ENCODE data around the gene FYN. TPM values are rescaled to one million over a fixed set of nuclear protein-coding genes. Genes with fewer than 3 reads are reported as not detected.

FYN gene
- total and polyA plus RNA-seq, 2 of the 13 experiments (the other 11 are each of a cell fraction or from before 2014, with no cell fraction given) = 15.5 to 24.6 TPM

DNA sequence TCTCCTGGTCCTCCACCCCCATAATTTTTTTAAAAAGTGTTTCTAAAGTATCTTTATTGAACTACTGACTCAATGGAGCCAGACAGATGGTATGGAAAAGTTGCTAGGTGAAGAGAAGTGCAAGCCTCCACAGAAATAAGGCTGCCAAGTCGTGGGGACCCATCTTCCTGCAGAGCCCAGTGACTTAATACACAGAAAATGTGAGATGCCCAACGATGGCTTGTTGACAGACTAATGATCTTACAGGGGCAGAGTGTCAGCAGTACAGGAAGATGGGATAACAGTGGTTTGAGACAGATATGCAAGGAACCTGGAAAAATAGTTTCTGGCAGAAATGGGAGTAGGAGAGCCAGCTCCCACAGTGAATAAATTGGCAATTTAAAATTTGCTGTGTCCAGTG, 43.3 kb downstream of the FYN start:
- FAIRE-seq = no peak
- no peak for ATAC-seq
- no peaks in the 10 kb centered on the region for H3K9me3 ChIP-seq (ENCODE audit: low read length)
- H3K27ac ChIP-seq (ENCODE audit: extremely low read length, insufficient read depth, low read length) = no peak overlapping the region
- WGBS (ENCODE audit: low lambda C conversion rate) = 17% methylated on average over 2 of the region's 2 CpGs
- DNase-seq (ENCODE audit: low spot score) = no peak
- H4K20me1 ChIP-seq (ENCODE audit: insufficient read depth, low read length) = no peaks in the 10 kb centered on the region
- POLR2A ChIA-PET = no interaction called here
- H2AFZ ChIP-seq (ENCODE audit: low read length) = no peak overlapping the region
- H3K79me2 ChIP-seq (ENCODE audit: insufficient read depth, low read length) = no peaks in the 10 kb centered on the region
- no peaks in the 10 kb centered on the region for H3K36me3 ChIP-seq (replicated peaks in 1 of 2; ENCODE audit: control insufficient read depth in 1 of 2, insufficient read depth in 2 of 2, low read length in 2 of 2)
- no peak overlapping the region for H3K9ac ChIP-seq (ENCODE audit: insufficient read depth, low read depth, low read length)
- CTCF ChIA-PET (ENCODE audit: low intra/inter-chr PET ratio, low total read pairs) = no interaction called here
- BruUV-seq (replicated peaks) = no TSS peak
- H3K4me1 ChIP-seq (ENCODE audit: insufficient read depth, low read length) = peaks cover under 1% of the 10 kb centered on the region; the same call in 1 of the 2 replicates
- no peak overlapping the region for H3K4me3 ChIP-seq (replicated peaks in 1 of 3; ENCODE audit: insufficient read depth in 1 of 3, low read depth in 2 of 3, low read length in 3 of 3)
- no peak overlapping the region for H3K4me2 ChIP-seq (ENCODE audit: low read depth, low read length)
- H3K27me3 ChIP-seq (ENCODE audit: control insufficient read depth in 1 of 2, insufficient read depth in 2 of 2, low read length in 2 of 2) = no peaks in the 10 kb centered on the region
- in situ Hi-C loops (cut with HindIII; ENCODE audit: extremely low pct_ligation_motif_present, low pct_unique_long_range_greater_than_20kb) = no loop called here
- intact Hi-C loops (cut with micrococcal nuclease; ENCODE audit: unreplicated experiment) = no loop called here
- TF ChIP-seq HES4 (CRISPR knock-in tag; IDR thresholded peaks at IDR 0.05; ENCODE audit: borderline replicate concordance) (no peak), RFXAP (CRISPR knock-in tag; IDR thresholded peaks at IDR 0.05; ENCODE audit: borderline replicate concordance) (no peak), ZNF432 (CRISPR knock-in tag; IDR thresholded peaks at IDR 0.05; ENCODE audit: borderline replicate concordance) (no peak), ZFP90 (CRISPR knock-in tag; IDR thresholded peaks at IDR 0.05; ENCODE audit: borderline replicate concordance) (no peak), ZNF292 (CRISPR knock-in tag; IDR thresholded peaks at IDR 0.05; ENCODE audit: borderline replicate concordance, low read depth) (no peak), RELA (CRISPR knock-in tag; IDR thresholded peaks at IDR 0.05) (no peak), ZNF703 (CRISPR knock-in tag; IDR thresholded peaks at IDR 0.05; ENCODE audit: borderline replicate concordance) (no peak), ZNF30 (CRISPR knock-in tag; IDR thresholded peaks at IDR 0.05) (no peak), ZNF660 (CRISPR knock-in tag; IDR thresholded peaks at IDR 0.05; ENCODE audit: borderline replicate concordance, low read depth) (no peak), ZBTB3 (CRISPR knock-in tag; IDR thresholded peaks at IDR 0.05; ENCODE audit: borderline replicate concordance, low read depth) (no peak), KLF15 (CRISPR knock-in tag; IDR thresholded peaks at IDR 0.05; ENCODE audit: borderline replicate concordance) (no peak)
- TF ChIP-seq, protein P1, sequence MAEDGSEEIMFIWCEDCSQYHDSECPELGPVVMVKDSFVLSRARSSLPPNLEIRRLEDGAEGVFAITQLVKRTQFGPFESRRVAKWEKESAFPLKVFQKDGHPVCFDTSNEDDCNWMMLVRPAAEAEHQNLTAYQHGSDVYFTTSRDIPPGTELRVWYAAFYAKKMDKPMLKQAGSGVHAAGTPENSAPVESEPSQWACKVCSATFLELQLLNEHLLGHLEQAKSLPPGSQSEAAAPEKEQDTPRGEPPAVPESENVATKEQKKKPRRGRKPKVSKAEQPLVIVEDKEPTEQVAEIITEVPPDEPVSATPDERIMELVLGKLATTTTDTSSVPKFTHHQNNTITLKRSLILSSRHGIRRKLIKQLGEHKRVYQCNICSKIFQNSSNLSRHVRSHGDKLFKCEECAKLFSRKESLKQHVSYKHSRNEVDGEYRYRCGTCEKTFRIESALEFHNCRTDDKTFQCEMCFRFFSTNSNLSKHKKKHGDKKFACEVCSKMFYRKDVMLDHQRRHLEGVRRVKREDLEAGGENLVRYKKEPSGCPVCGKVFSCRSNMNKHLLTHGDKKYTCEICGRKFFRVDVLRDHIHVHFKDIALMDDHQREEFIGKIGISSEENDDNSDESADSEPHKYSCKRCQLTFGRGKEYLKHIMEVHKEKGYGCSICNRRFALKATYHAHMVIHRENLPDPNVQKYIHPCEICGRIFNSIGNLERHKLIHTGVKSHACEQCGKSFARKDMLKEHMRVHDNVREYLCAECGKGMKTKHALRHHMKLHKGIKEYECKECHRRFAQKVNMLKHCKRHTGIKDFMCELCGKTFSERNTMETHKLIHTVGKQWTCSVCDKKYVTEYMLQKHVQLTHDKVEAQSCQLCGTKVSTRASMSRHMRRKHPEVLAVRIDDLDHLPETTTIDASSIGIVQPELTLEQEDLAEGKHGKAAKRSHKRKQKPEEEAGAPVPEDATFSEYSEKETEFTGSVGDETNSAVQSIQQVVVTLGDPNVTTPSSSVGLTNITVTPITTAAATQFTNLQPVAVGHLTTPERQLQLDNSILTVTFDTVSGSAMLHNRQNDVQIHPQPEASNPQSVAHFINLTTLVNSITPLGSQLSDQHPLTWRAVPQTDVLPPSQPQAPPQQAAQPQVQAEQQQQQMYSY (CRISPR knock-in tag; IDR thresholded peaks at IDR 0.05) = no peak

Data from HepG2 (cell line).